HG03139 (cell line): Measurements from ENCODE around the gene HMGN4.
"Not testable (repeated sequence)": the region's sequence is repeated elsewhere in the genome, so short reads cannot be mapped to it uniquely, and the experiment has no call there.

Experiments
- ATAC-seq: cut with Tn5 transposase; IDR thresholded peaks from one replicate; pipeline ENCODE4 v1.9.1; 2021; ENCODE audit not compliant: unreplicated experiment

HMGN4 gene

DNA sequence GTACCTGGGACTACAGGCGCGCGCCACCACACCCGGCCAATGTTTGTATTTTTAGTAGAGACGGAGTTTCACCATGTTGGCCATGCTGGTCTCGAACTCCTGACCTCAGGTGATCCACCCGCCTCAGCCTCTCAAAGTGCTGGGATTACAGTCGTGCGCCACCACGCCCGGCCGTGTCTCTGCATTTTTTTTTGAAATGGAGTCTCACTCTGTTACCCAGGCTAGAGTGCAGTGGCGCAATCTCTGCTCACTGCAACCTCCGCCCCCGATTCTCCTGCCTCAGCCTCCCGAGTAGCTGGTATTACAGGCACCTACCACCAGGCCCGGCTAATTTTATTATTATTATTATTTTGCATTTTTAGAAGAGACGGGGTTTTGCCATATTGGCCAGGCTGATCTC, 9.2 kb downstream of the HMGN4 start:
- ATAC-seq = not testable (repeated sequence)

DNA sequence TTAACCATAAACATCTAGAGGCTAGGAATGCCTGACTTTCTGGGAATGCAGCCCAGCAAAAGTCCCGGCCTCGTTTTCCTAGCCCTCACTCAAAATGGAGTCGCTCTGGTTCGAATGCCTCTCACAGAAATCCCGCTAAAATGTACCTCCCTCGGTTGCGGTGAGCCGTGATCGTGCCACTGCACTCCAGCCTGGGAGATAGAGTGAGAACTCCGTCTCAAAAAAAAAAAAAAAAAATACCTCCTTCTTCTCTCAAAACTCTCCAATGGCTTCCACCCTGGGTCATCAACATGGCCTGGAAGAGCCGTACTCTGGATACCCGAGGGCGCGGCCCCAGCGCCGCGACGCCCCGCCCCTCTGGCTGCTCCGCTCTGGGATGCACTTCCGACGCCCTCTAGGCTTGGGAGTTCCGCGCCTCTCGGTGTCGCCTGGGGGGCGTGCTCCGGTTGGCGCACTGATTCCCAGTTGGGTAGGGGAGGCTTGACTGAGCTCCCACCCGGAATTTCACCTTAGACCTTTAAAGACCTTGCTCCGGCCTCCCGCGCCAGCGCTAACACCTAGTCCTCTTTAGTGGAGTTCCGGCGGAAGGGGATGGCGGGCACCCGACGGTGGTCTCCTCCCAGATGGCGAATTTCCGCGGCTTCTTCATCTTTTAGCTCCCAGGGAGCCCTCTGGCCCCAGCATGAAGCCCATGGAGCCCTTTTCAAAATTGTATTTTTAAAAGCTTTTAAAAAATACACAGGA, 12.3 kb downstream of the HMGN4 start:
- ATAC-seq = no peak

DNA sequence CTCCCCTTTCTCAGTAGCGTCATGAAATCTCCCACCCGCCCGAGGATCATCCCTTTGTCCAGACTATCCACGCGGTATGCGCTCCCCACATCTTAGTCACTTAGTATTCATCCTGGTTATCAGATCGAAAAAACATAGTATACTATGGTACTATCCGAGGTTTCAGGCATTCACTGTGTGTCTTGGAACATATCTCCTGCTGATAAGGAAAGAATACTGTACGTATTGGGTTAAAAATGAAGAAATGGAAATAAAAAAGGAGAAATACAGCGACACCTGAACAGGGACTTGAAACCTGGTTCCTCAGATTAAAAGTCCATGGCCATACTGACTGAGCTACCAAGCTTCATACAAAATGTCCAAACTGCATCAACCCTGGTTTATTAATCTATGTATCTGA, 14.0 kb downstream of the HMGN4 start:
- no peak for ATAC-seq

- no peak for ATAC-seq
Measured at GRCh38 chr6:26552640-26553188, 14.5 kb downstream of the HMGN4 start.

- no peak for ATAC-seq
Measured at GRCh38 chr6:26553264-26553634, 15.1 kb downstream of the HMGN4 start.

- peak; percentile 39 for ATAC-seq
Measured at GRCh38 chr6:26553635-26554446, 15.7 kb downstream of the HMGN4 start.

DNA sequence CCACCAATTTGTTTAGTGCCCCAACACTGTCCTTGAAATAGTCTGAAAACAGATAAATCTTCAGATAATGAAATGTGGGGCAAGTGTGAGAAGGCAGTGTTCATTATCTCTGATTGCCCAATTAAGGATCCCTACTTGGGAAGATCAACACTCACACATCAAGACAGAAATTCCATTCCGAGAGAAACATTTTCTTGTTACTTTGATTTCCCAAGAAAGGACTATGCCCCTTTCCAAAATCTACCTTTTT, 16.2 kb downstream of the HMGN4 start:
- no peak for ATAC-seq

- ATAC-seq = no peak
Measured at GRCh38 chr6:26554697-26555504, 16.7 kb downstream of the HMGN4 start.

- ATAC-seq = no peak
Measured at GRCh38 chr6:26555505-26556262, 17.5 kb downstream of the HMGN4 start.

DNA sequence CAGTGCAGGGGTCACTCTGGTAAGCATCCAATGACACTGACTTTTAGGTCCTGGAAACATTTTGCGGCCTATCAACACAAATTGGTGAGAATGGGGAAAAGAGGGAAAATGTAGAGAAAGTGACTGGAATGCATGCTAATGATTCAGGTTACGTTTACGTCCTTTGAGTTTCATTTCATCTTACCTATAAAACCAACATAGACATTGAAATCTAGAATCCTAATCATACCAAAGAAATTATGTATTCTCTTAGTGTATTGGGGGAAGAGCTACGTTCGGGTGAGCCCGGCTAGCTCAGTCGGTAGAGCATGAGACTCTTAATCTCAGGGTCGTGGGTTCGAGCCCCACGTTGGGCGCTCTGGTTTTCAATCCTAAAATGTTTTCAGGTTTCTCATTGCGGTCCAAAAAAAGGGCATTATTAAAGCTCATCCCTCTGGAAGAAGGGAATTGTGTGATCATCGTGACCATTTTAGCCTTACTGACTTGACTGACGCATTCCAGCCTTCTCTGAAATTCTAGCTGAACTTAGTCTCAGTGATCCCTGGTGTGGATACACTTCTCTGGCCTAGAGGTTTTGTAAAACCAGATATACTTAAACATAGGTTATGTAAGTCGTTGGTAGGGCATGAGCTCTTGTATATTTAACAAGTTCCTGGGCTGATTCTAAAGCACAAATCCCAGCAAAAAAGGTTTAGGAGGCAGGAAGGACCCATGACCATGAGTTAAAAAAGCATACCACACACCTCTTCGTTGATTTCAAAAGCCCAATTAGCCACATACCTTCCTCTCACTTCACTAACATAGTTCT, 18.3 kb downstream of the HMGN4 start:
- ATAC-seq = no peak

- ATAC-seq = no peak
Measured at GRCh38 chr6:26561533-26562466, 23.6 kb downstream of the HMGN4 start.

DNA sequence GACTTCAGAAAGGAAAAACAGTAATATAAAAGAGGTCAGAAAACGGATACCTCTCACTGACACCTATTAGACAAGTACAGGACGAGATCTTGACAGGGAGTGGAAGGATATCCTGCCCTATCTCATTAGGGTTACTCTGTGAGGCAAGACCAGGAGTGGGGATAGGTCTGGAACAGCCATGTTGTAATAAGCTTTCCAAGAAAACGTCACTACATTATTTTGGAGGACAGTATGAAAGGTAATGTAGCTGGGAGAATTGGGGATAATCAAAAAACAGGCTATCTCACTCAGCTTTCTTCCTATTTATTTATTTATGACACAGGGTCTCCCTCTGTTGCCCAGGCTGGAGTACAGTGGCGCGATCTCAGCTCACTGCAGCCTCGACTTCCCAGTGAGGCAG, 25.3 kb downstream of the HMGN4 start:
- no peak for ATAC-seq

DNA sequence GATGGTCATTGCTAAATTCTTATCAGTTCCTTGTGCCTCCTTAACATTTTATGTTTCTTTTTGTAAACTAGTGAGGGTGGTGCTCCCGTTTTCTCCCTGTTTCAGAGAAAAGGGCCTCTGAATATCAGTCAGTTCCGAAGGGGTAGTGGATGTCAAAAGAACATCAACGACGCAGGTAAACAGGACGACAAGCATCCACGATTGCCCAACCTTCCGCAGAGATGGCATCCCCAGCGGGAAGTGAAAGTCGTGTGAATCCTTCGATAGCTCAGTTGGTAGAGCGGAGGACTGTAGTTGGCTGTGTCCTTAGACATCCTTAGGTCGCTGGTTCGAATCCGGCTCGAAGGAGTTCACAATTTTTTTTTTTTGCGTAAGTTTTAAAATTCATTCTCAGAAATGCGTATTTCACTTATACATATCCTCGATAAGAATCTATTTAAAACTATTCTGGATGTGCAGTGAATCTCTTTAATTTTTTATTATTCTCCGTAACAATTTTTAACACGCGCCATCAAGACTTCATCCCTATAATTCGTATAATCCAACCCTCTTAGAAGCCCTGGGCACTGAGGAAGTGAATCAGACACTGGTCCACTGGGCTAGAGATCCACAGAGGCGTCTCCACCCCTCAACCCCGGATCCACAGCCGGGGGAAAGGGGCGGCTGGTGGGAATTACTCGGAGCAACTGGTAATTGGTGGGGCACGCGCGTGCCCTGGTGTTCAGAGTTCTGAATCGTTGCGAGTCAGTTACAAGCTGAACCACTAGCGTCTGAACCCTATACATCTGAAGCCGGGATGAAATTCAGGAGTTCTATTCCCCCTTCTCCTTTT, 30.7 kb downstream of the HMGN4 start:
- peak; percentile 57 for ATAC-seq

DNA sequence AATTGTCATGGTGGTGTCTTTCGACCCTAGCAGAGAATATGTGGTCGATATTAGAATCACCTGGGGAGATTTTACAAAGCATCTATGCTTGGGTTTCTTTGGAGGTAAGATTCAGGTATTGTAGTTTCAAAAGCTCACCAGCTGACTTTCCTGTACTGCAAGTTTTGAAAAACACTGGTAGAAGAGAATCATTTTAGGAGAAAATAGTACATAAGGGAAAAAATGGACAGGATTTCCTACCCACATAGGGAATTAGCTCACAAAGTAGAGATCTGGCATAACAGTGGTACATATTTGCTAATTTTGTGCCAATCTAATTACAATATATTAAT, 31.2 kb downstream of the HMGN4 start:
- ATAC-seq = no peak

DNA sequence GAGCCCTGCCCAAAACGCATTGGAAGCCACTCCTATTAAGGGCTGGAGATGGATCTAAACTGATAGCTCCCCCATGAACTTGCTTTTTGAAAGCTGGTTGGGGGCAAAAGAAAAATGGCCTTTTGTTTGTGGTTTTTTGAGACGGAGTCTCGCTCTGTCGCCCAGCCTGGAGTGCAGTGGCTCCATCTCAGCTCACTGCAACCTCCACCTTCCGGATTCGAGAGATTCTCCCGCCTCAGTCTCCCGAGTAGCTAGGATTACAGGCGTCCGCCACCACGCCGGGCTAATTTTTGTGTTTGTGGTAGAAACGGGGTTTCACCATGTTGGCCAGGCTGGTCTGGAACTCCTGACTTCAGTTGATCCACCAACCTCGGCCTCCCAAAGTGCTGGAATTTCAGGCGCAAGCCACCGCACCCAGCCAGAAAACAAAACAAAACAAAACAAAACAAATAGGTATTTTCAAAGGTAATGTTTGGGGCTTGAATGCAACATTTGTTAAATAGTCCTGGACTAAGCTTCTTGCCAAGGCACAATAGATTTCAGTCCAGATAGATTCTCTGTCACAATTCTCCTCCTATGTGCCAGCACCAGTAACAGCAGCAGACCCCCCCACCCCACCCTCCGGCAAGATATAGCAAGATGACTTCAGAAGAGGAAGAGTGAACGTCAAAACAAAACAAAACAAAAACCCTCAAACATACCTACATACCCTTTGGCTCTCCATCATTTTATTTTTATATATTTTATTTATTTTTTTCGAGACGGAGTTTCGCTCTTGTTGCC, 32.1 kb downstream of the HMGN4 start:
- ATAC-seq = no peak

DNA sequence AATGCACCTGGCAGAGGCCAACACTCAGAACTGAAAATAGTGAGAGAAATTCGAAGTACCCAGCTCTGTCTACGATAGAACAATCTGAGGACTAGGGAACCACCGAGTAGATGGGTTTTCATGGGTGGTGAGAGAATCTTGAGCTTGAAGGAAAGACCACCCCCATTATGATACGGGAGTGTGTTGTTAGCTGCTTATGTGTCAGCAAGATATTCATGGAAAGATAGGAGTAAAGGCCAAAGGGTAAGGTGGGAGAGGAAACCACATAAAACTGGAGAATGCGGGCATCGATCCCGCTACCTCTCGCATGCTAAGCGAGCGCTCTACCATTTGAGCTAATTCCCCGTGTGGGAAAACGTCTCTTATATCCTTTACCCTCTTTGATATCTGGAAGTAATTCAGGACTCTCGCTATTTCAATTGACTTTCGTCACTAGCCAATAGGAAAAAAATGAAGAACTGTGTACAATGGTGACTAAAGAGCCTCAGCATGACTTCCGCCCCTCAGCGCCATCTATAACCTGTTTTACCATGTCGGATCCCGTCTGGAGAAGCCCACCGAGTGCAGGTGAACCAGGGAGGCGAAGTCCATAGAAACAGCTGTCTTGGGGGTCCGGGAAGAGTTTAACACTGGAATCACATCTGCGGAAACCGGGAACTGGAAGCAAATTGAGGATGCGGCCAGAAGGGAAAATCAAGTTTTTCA, 33.6 kb downstream of the HMGN4 start:
- ATAC-seq = no peak

- ATAC-seq = no peak
Measured at GRCh38 chr6:26575494-26575939, 37.4 kb downstream of the HMGN4 start.
